ENCODE measurements around the gene FILIP1L.

Gene FILIP1L

GRCh38 chr3:99825004-99825640 lies 289.2 kb downstream of the FILIP1L start:
- DNase-seq, result no peak

DNA sequence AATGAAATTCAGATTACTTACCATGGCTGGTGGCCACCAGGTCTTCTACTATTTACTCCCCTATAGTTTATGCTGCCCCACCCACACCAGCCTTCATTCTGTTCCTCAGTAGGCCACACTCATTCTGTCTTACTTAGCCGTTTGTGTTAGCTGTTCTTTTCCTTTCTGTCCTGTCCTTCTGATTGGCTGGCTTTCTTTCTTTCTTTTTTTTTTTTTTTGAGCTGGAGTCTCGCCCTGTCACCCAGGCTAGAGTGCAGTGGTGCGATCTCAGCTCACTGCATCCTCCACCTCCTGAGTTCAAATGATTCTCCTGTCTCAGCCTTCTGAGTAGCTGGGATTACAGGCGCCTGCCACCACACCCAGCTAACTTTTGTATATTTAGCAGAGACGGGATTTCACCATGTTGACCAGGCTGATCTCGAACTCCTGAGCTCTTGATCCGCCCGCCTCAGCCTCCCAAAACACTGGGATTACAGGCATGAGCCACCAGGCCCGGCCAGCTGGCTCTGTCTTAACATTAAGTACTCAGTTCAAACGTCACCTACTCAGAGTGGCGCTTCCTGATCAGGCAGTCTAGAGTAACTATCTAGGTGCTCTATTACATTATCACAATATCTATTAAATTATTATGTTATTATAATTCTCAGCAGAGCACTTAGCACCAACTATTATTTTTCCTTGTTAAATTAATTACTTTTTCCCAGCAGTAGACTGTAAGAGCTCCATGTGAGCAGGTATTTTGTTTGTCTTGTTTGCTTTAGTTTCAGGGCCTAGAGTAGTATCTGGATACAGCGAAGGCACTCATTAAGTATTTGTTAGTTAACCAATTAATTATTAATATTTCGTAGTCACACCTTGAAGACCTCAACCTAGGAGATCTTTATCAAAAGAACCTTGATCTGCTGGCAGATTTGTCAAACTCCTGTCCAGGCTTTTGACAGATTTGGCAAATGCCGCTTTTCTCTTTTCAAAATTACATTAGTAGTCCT lies 290.3 kb downstream of the FILIP1L start:
- DNase-seq, result no peak

DNA sequence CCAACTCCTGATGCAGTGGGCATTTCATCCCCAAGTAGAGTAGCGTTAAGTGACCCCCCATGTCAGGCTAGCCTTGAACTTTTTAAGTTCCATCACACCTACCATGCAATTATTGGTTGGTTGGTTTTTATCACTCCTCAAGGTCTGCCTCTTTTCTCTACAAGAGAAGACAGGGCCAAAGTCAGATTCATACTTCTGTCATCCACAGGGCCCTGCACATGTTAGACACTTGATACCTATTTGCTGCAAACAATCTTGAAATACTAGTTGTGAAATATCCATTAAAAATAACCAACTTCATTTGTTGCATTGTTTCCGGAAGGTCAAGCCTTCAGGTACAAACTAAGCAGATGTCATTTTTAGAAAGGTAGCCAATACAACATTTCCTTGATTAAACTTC lies 295.5 kb downstream of the FILIP1L start:
- DNase-seq, result no peak

DNA sequence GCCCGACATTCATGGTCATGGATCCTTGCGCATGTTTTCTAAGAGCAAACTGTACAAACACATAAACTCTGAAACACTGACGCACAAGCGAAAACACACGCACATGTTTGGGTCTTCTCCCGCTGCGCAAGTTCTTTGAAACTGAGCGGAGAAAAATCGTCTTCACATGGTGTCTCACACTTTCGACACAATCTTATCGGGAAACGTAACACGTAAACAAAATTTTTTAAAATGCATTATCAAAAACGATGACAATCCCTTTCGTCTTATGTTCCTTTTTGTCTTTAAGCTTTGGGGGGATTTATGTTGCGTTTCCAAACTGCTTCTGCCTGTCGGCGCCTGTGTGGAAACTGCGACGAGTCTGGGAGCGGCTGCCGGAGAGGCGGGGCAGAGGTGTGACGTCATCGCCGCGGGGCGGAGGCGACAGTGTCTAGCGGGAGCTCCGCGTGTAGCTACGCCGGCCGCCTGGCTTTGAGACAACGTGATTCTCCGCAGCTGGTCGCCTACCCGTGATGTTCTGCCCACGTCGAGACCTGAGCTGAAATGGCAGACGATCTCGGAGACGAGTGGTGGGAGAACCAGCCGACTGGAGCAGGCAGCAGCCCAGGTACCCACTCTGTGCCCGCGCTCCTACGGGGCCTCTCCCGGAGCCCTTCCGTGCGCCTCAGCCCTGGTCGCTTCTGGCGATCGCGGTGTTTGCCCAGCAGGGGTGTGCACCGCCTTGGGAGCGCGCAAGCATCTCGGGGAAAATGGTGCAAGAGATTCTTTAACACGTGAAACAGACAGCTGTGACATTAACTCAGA lies 296.7 kb downstream of the FILIP1L start, which contains the start of gene CMSS1:
Gene CMSS1 (plus strand): TSS at position 426 of the 804 bp plus-strand sequence.
- DNase-seq, result peak; percentile 88 to 97

DNA sequence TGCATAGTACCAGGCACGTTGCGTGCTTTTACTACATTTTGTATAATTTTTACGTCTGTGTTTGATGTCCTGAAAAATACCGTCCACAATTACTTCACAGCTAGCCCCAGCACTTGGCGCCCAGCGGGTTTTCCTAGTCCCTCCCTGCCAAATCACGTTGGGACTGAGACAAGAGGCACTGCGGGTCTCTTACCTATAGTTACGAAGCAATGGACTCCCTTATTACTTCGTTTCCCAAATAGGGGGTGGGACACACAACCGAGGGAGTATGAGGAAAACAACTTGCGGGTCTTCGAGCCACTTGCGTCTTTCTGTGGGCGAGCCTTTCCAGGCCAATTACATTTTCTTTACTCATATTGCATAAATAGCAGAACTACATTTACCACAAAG lies 297.3 kb downstream of the FILIP1L start:
- no peak for DNase-seq

GRCh38 chr3:99810403-99810802 lies 303.9 kb downstream of the FILIP1L start:
- no peak for DNase-seq

DNA sequence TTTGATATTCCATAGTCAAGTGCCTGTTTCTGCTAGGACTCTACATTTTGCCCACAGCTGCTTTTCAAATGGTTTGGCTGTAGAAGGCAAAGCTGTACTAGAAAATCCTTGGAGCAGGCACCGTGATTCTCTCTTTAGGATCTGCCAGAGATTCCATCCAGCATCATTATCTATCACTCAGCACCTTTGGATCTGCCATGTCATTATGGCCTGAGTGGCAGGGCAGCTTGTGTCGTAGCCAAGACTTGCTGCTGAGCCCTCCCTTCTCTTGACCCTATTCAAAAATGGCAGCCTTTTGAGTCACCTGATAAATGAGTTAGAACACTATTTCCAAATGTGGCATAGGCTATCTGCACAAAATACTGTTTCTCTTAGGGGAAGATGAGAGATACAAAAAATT lies 304.7 kb downstream of the FILIP1L start:
- DNase-seq, result no peak

GRCh38 chr3:99808163-99808794 lies 306.0 kb downstream of the FILIP1L start:
- DNase-seq, result peak; percentile 33 to 70

DNA sequence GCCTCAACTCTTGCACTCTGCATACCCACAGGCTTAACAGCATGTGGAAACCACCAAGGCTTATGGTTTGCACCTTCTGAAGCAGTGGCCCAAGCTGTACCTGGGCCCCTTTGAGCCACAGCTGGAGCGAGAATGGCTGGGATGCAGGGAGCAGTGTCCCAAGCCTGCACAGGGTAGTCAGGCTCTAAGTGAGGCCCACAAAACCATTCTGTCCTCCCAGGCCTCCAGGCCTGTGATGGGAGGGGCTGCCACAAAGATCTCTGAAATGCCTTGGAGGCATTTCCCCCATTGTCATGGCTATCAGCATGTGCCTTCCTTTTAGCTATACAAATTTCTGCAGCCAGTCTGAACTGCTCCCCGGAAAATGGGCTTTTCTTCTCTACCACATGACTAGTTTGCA lies 309.1 kb downstream of the FILIP1L start:
- no peak for DNase-seq

DNA sequence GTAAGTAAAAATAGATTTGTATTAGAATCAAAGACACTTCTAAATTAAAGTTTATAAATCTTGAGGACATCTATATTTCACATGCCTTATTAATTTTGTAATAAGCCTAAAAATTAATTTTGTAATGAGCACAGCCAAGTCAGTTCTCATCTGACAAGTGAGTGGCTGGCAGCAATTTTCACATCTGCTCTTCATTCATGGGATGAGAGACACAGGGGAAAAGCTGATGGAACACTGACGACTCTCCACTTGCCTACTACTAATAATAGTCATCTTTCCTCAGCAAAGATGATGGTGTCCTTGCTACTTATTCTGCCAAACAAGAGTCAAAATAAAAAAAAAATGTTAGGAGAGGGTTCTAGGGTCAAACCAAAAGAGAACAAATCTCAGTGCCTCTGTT lies 311.0 kb downstream of the FILIP1L start:
- no peak for DNase-seq

DNA sequence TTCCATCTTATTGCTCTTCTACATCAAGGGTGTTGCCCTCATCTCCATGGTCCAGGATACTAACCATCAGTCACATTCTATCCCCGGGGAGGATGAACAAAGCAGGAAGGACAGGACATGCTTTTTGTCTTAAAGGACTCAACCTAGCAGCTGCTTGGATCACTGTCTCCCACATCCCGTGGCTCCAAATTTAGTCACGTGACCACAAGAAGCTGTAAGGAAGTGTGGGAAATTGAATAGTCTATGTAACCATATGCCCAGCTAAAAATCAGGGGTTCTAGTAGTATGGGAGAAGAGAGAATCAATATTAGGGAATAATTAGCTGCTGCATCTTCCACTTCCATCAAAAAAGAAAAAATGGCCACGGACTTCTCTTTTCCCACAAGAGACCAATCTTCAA lies 314.9 kb downstream of the FILIP1L start:
- DNase-seq, result no peak

GRCh38 chr3:99795573-99795972 lies 318.7 kb downstream of the FILIP1L start:
- DNase-seq, result no peak

DNA sequence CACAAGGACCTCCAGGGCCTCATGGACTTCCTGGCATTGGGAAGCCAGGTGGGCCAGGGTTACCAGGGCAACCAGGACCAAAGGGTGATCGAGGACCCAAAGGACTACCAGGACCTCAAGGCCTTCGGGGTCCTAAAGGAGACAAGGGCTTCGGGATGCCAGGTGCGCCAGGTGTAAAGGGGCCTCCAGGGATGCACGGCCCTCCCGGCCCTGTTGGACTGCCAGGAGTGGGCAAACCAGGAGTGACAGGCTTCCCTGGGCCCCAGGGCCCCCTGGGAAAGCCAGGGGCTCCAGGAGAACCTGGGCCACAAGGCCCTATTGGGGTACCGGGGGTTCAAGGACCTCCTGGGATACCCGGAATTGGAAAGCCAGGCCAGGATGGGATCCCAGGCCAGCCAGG lies 319.8 kb downstream of the FILIP1L start:
- no peak for DNase-seq

DNA sequence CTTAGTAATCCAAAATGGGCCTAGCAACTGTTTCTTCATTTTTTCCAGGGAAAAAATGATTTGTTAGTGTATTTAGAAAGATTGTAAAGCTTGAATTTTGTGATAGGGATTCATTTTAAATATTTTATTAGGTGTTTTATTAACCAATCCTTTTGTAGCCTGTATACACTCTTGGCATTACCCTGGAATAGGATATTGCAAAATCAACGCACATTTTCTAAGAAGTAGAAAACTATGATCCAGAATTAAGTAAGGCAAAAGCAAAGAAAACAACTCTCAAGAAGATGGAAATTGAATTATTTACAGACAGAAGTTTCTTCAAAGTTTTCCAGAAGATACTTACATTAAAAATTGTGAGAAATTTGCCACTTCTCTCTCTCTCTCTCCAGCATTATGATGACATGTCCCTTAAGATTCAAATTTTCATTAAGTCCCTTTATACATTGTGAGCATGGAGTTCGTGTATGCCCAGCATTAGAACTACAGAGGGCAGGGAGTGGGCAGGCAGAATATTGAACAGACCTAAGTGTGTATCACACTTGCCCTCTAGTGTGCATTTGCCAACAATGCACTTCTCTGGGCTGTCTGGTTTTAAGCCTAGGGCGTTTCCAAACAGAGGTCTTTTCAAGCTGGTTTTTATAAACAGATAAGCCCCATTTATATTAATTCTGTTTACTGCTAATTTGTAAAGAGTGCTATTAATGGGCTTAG lies 325.1 kb downstream of the FILIP1L start:
- peak; percentile 2 to 10 for DNase-seq

Measured in inflammatory macrophage treated with lipopolysaccharide for 1 hour (primary cell).